K562 (cell line): ENCODE measurements around the gene CEP162. TPM values are rescaled to one million over a fixed set of nuclear protein-coding genes. Genes with fewer than 3 reads are reported as not detected.

Source experiments
- ATAC-seq: fragments of 200-7000 bp; cut with Tn5 transposase; 3 replicates; pipeline ENCODE4 v1.9.1; 2020; ENCODE audit warnings: moderate library complexity
- BruUV-seq: library from RNA; stranded (reverse); fragments of 400-500 nt; replicated peaks from 2 replicates; lab custom pipeline; 2021; lab: Mats Ljungman, UMichigan
- CTCF ChIA-PET: fragments of 300-600 bp; formaldehyde crosslinking; extraction: SDS; loops from one replicate; lab custom pipeline; 2021; ENCODE audit warnings: low intra/inter-chr PET ratio; lab: Yijun Ruan, JAX
- POLR2A ChIA-PET: fragments of 300-600, 350-650 bp; sonication (Branson Sonifier 250); formaldehyde crosslinking; extraction: SDS; loops from one replicate; lab custom pipeline; 2021; ENCODE audit warnings: antibody characterized with exemption, inconsistent platforms; lab: Yijun Ruan, JAX
- DNase-seq, 4 experiments: peaks; one replicate each; pipeline versions ENCODE4 v3.0.0 to v3.0.0-alpha.2; 2011 to 2018; ENCODE audit warnings: low spot score in 3 of 4, mixed read lengths in 3 of 4; ENCODE audit errors: extremely low read depth in 1 of 4
- FAIRE-seq: peaks from 2 replicates; lab custom pipeline; 2011; peaks lifted over from hg19 to GRCh38; lab: Jason Lieb, UNC
- H2AFZ ChIP-seq: 2 replicates; pipeline ENCODE4 v1.6.0; 2011; ENCODE audit warnings: low read depth, low read length, control low read depth, inconsistent platforms
- H3K27ac ChIP-seq: fragments of 200-600 bp; 3 replicates; pipeline ENCODE4 v1.8.0; 2011; ENCODE audit warnings: low read depth, mild to moderate bottlenecking, control low read depth, inconsistent platforms, low read length, moderate library complexity, mixed read lengths; ENCODE audit errors: extremely low read depth
- H3K27me3 ChIP-seq, 2 experiments: fragments of 300-600 bp in 1 of 2; 2 replicates in 1 of 2; 3 replicates in 1 of 2; pipeline versions ENCODE4 v1.6.0 to v1.8.0; 2011; ENCODE audit warnings: inconsistent platforms in 2 of 2, low read length in 2 of 2, mild to moderate bottlenecking in 1 of 2, mixed read lengths in 1 of 2, moderate library complexity in 1 of 2; ENCODE audit not compliant: control insufficient read depth in 2 of 2, insufficient read depth in 2 of 2
- H3K36me3 ChIP-seq: fragments of 300-600 bp; 3 replicates; pipeline ENCODE4 v1.8.0; 2011; ENCODE audit warnings: mild to moderate bottlenecking, low read length, inconsistent platforms; ENCODE audit not compliant: control insufficient read depth, insufficient read depth
- H3K4me1 ChIP-seq, 2 experiments: fragments of 200-600 bp in 1 of 2; replicated peaks in 1 of 2; 2 replicates in 1 of 2; 3 replicates in 1 of 2; pipeline versions ENCODE4 v1.5.1 to v1.8.0; 2011; ENCODE audit warnings: inconsistent platforms in 2 of 2, low read length in 2 of 2, mild to moderate bottlenecking in 1 of 2, mixed read lengths in 1 of 2, moderate library complexity in 1 of 2; ENCODE audit not compliant: control insufficient read depth in 2 of 2, insufficient read depth in 2 of 2
- H3K4me2 ChIP-seq: 2 replicates; pipeline ENCODE4 v1.6.1; 2011; ENCODE audit warnings: low read length, control low read depth, inconsistent platforms, mixed read lengths; ENCODE audit not compliant: insufficient read depth
- H3K4me3 ChIP-seq: fragments of 200-600 bp; sonication (generic), shearing (Covaris generic); 2 replicates; pipeline ENCODE4 v1.5.1; 2016; ENCODE audit warnings: control low read depth, inconsistent platforms
- H3K79me2 ChIP-seq: fragments of 200-600 bp; 3 replicates; pipeline ENCODE4 v1.8.0; 2011; ENCODE audit warnings: low read length, inconsistent platforms; ENCODE audit not compliant: control insufficient read depth, insufficient read depth
- H3K9ac ChIP-seq, 2 experiments: 2 replicates each; pipeline versions ENCODE4 v1.6.0 to v1.6.1; 2011; ENCODE audit warnings: low read depth in 2 of 2, low read length in 2 of 2, control low read depth in 1 of 2, inconsistent platforms in 1 of 2, mild to moderate bottlenecking in 1 of 2, mixed read lengths in 1 of 2; ENCODE audit not compliant: insufficient read depth in 1 of 2
- H3K9me1 ChIP-seq: one replicate; pipeline ENCODE4 v1.6.0; 2011; ENCODE audit warnings: inconsistent platforms, mild to moderate bottlenecking, low read length, moderate library complexity; ENCODE audit not compliant: control insufficient read depth, insufficient read depth
- H3K9me3 ChIP-seq: replicated peaks from 2 replicates; pipeline ENCODE4 v1.5.1; 2011; ENCODE audit warnings: low read depth, low read length, inconsistent platforms; ENCODE audit not compliant: control insufficient read depth, insufficient read depth
- H4K20me1 ChIP-seq: replicated peaks from 2 replicates; pipeline ENCODE4 v1.6.1; 2011; ENCODE audit warnings: low read length, inconsistent platforms, mixed read lengths; ENCODE audit not compliant: control insufficient read depth, insufficient read depth
- MCM5 ChIP-seq: fragments of 450-650 bp; IDR thresholded peaks from 2 replicates; pipeline ENCODE4 v1.6.1; 2016; ENCODE audit warnings: low read depth
- MYC ChIP-seq, 2 experiments: fragments of 250-450 bp in 1 of 2; sonication (Bioruptor Pico) in 1 of 2; IDR thresholded peaks; 2 replicates each; pipeline versions ENCODE4 v1.5.1 to v1.6.1; 2012 to 2021; ENCODE audit warnings: low read depth in 2 of 2, borderline replicate concordance in 1 of 2, improper control_type of control experiment in 1 of 2, low read length in 1 of 2, mild to moderate bottlenecking in 1 of 2, moderate library complexity in 1 of 2
- NCOA6 ChIP-seq: fragments of 450-650 bp; IDR thresholded peaks from 2 replicates; pipeline ENCODE4 v1.6.1; 2017; ENCODE audit warnings: mild to moderate bottlenecking
- NR4A1 ChIP-seq, 2 experiments: fragments of 250-450 bp in 1 of 2; fragments of 450-650 bp in 1 of 2; sonication (Bioruptor Pico) in 1 of 2; IDR thresholded peaks; 2 replicates each; pipeline versions ENCODE4 v1.4.0 to v1.6.1; 2016 to 2020; ENCODE audit warnings: mild to moderate bottlenecking in 2 of 2, missing compliant biosample characterization in 1 of 2, missing genetic modification characterization in 1 of 2, moderate library complexity in 1 of 2
- PTTG1 ChIP-seq: fragments of 450-650 bp; IDR thresholded peaks from 2 replicates; pipeline ENCODE4 v1.6.1; 2016; ENCODE audit warnings: low read depth, mild to moderate bottlenecking, missing genetic modification characterization, missing compliant biosample characterization
- SNAPC5 ChIP-seq: fragments of 250-450 bp; sonication (Bioruptor Pico); IDR thresholded peaks from 2 replicates; pipeline ENCODE4 v1.8.0; 2021; ENCODE audit warnings: moderate library complexity, mild to moderate bottlenecking, inconsistent platforms
- SRF ChIP-seq, 2 experiments: fragments of 250-450, 450-650 bp in 1 of 2; sonication (Bioruptor Pico) in 1 of 2; sonication (generic) in 1 of 2; formaldehyde crosslinking; IDR thresholded peaks; 2 replicates each; pipeline versions ENCODE4 v1.5.0 to v1.5.1; 2020 to 2022; ENCODE audit warnings: mild to moderate bottlenecking in 1 of 2, missing genetic modification reagents in 1 of 2
- STAT5B ChIP-seq: fragments of 250-450 bp; sonication (Bioruptor Pico); IDR thresholded peaks from 2 replicates; pipeline ENCODE4 v1.8.0; 2021; ENCODE audit warnings: mild to moderate bottlenecking, inconsistent platforms
- ZFP91 ChIP-seq: sonication (generic); formaldehyde crosslinking; IDR thresholded peaks from 2 replicates; pipeline ENCODE4 v1.8.0; 2022; ENCODE audit warnings: mild to moderate bottlenecking, missing genetic modification reagents
- ZNF12 ChIP-seq: sonication (generic); formaldehyde crosslinking; IDR thresholded peaks from 2 replicates; pipeline ENCODE4 v1.4.0; 2020; ENCODE audit warnings: mild to moderate bottlenecking, missing genetic modification reagents
- ZNF318 ChIP-seq, 2 experiments: fragments of 450-650 bp; IDR thresholded peaks; 2 replicates each; pipeline ENCODE4 v1.6.1; 2016; ENCODE audit warnings: mild to moderate bottlenecking in 2 of 2, borderline replicate concordance in 1 of 2, low read depth in 1 of 2, moderate library complexity in 1 of 2
- ZNF384 ChIP-seq: IDR thresholded peaks from 2 replicates; pipeline ENCODE4 v1.6.1; 2012; ENCODE audit warnings: low read depth, low read length, improper control_type of control experiment
- WGBS: fragments of 100-300 bp; shearing (Covaris generic); methylation state at CpG from one replicate; pipeline ENCODE4 v1.1.6; 2016; ENCODE audit warnings: low coverage, mixed read lengths; ENCODE audit not compliant: insufficient coverage; ENCODE audit errors: missing lambda C conversion rate; 5-methylcytosine and 5-hydroxymethylcytosine counted together
- in situ Hi-C: fragments of 300-500 bp; cut with MboI; formaldehyde crosslinking; loops from 4 replicates; pipeline ENCODE4 v1.15.0; 2018; ENCODE audit warnings: inconsistent platforms, mixed read lengths
- intact Hi-C: fragments of 100-400 bp; cut with micrococcal nuclease; formaldehyde crosslinking; loops from 2 replicates; pipeline ENCODE4 v1.14.2; 2022
- polyA plus RNA-seq, 8 experiments: library from polyadenylated mRNA; depleted of rRNA in 4 of 8; stranded (reverse) in 5 of 8; unstranded in 3 of 8; fragments of >200 nt; fragmentation: Nextera tagmentation in 2 of 8; fragmentation: Illumina TruSeq in 1 of 8; extraction: Ambion mirVana in 2 of 8; extraction: Trizol in 1 of 8; gene quantifications; 2 replicates each; pipeline versions ENCODE4 v1.2.1 to v1.2.3, GENCODE V29; 2011 to 2014; ENCODE audit warnings: inconsistent platforms in 1 of 8, missing spikeins in 1 of 8
- total RNA-seq, 7 experiments: library from RNA; depleted of rRNA in 6 of 7; stranded (reverse); fragments of >200 nt in 6 of 7; fragmentation: Illumina TruSeq in 2 of 7; extraction: Trizol in 2 of 7; gene quantifications; 2 replicates each; pipeline versions ENCODE4 v1.2.1 to v1.2.3, GENCODE V29; 2011 to 2021; ENCODE audit warnings: low replicate concordance in 1 of 7

Gene CEP162
- total and polyA plus RNA-seq, 9 of the 15 experiments (the other 6 are each of a cell fraction or from before 2014, with no cell fraction given): 3.9 to 8.6 (median 6.7) TPM

GRCh38 chr6:84089081-84089480 is 138.4 kb downstream of the CEP162 start:
- FAIRE-seq: no peak
- H3K36me3 ChIP-seq: no peaks in the 10 kb centered on the region
- 72% methylated on average over 4 of the region's 4 CpGs for WGBS
- H3K27me3 ChIP-seq: no peaks in the 10 kb centered on the region
- DNase-seq: no peak
- ChIA-PET CTCF (no interaction called here), POLR2A (interaction anchor here (0.6 to 1.1 kb wide), 2 partner anchors 14 to 1251 kb away, joined by 3 to 5 read pairs; no protein-coding TSS in a partner anchor)
- H2AFZ ChIP-seq: no peak overlapping the region
- H3K4me3 ChIP-seq: no peak overlapping the region
- no TSS peak for BruUV-seq
- intact Hi-C loops: no loop called here
- H4K20me1 ChIP-seq: no peaks in the 10 kb centered on the region
- H3K9me3 ChIP-seq: no peaks in the 10 kb centered on the region; the same call in 1 of the 2 replicates
- H3K79me2 ChIP-seq: no peaks in the 10 kb centered on the region
- no peaks in the 10 kb centered on the region for H3K9me1 ChIP-seq
- no peak overlapping the region for H3K4me2 ChIP-seq
- no peak for ATAC-seq
- in situ Hi-C loops: no loop called here
- no peak overlapping the region for H3K9ac ChIP-seq
- peaks cover 4 to 27% of the 10 kb centered on the region in 2 experiments for H3K4me1 ChIP-seq
- no peak overlapping the region for H3K27ac ChIP-seq
- TF ChIP-seq MCM5 (no peak), ZFP91 (CRISPR knock-in tag) (no peak), MYC (IDR thresholded peaks at IDR 0.05; ENCODE audit: low read depth, low read length) (no peak), MYC (CRISPR knock-in tag; IDR thresholded peaks at IDR 0.05; ENCODE audit: borderline replicate concordance, low read depth) (no peak), ZNF318 (IDR thresholded peaks at IDR 0.05; ENCODE audit: borderline replicate concordance in 1 of 2, low read depth in 1 of 2) (no peak), NR4A1 (CRISPR knock-in tag; IDR thresholded peaks at IDR 0.05) (no peak), NR4A1 (tag; IDR thresholded peaks at IDR 0.05) (no peak), ZNF12 (CRISPR knock-in tag) (no peak), ZNF384 (no peak), SNAPC5 (no peak), PTTG1 (tag) (no peak), NCOA6 (no peak), STAT5B (CRISPR knock-in tag) (no peak), SRF (CRISPR knock-in tag; IDR thresholded peaks at IDR 0.05) (no peak)
